Keratinocyte (primary cell): ENCODE results near the gene PTPN4.

ENCODE experiments used
- EZH2 ChIP-seq: IDR thresholded peaks from one replicate; pipeline ENCODE4 v1.6.1; 2012; ENCODE audit warnings: inconsistent platforms, mild to moderate bottlenecking, low read length, moderate library complexity
- TF ChIP-seq, protein P1 (sequence below), 3 experiments: IDR thresholded peaks in 1 of 3; conservative IDR thresholded peaks in 1 of 3; optimal IDR thresholded peaks in 1 of 3; 2 replicates in 2 of 3; 3 replicates in 1 of 3; pipeline versions ENCODE3 to v1.5.1; 2011; ENCODE audit warnings: low read length in 3 of 3, mild to moderate bottlenecking in 3 of 3, moderate library complexity in 2 of 3, control low read depth in 1 of 3, inconsistent platforms in 1 of 3; ENCODE audit not compliant: insufficient read depth in 2 of 3; ENCODE audit errors: extremely low read depth in 1 of 3

DNA sequence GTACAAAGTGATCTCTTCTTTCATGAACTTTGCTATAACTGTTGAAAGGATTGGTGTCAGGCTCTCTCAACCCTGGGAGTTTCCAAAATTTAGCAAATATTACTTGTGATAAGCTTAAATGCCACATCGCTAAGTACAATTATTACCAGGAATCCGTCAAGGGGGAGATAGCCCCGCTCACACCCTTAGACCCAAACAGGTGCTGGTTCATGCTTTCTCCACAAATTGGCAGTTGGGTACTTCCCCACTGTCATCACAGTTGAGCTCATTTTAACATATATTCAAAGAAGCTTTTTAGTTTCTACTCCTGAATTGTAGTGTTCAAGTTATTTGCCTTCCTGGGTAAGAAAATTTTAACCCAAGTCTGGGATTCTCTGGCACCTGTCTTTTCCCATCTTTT lies 223.4 kb downstream of the PTPN4 start:
- TF ChIP-seq, protein P1, sequence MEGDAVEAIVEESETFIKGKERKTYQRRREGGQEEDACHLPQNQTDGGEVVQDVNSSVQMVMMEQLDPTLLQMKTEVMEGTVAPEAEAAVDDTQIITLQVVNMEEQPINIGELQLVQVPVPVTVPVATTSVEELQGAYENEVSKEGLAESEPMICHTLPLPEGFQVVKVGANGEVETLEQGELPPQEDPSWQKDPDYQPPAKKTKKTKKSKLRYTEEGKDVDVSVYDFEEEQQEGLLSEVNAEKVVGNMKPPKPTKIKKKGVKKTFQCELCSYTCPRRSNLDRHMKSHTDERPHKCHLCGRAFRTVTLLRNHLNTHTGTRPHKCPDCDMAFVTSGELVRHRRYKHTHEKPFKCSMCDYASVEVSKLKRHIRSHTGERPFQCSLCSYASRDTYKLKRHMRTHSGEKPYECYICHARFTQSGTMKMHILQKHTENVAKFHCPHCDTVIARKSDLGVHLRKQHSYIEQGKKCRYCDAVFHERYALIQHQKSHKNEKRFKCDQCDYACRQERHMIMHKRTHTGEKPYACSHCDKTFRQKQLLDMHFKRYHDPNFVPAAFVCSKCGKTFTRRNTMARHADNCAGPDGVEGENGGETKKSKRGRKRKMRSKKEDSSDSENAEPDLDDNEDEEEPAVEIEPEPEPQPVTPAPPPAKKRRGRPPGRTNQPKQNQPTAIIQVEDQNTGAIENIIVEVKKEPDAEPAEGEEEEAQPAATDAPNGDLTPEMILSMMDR (optimal IDR thresholded peaks at IDR 0.05 in 1 of 3, IDR thresholded peaks at IDR 0.05 in 1 of 3, conservative IDR thresholded peaks at IDR 0.05 in 1 of 3; ENCODE audit: extremely low read depth in 1 of 3, insufficient read depth in 2 of 3, low read length in 3 of 3): no peak
- TF ChIP-seq EZH2: no peak
